GM19043 (cell line): ENCODE data around the gene TBL2.
"Not testable (repeated sequence)": the region's sequence is repeated elsewhere in the genome, so short reads cannot be mapped to it uniquely, and the experiment has no call there.

Experiments
- ATAC-seq: cut with Tn5 transposase; IDR thresholded peaks from one replicate; pipeline ENCODE4 v1.9.1; 2021; ENCODE audit warnings: low read depth; ENCODE audit not compliant: unreplicated experiment

TBL2 gene

DNA sequence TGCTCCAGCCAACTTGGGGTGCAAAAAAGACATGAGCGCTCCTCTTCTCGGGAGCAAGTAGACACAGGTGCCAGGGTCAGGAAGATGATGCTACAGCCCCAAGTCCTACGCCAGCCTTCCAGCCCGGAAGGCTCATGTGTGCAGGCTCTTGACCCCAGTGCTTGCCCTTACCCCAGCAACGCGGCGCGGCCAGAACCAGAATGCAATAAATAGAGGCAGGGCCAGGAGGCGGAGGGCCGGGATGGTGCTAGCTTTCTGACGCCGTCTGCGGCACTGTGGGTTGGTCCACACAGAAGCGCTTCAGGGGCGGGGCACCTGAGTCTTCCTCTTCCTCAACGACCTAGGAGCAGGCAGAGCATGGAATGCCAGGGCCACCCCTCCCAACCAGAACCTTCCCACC is 41.3 kb downstream of the TBL2 start:
- ATAC-seq = no peak

DNA sequence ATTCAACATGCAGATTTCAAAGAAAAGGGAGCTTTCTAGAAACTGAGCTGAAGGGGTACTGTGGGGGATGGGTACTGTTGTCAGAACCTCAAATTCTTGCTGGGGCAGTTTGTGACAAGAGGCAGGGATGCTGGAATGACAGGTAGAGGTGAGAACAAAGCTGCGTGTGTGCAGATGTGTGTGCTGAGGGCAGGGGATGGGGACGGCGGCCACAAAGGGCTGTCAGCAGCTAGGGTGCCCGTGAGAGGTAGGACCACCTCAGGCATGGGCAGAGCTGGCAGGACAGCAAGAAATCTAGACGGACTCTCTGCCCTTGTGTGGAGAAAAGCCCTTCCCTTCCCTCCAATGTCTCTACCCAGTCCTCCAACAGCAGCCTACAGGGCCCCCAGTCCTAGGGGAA is 41.9 kb downstream of the TBL2 start:
- ATAC-seq = no peak

- not testable (repeated sequence) for ATAC-seq
These were observed 42.5 kb downstream of the TBL2 start for GRCh38 chr7:73535918-73536317.

DNA sequence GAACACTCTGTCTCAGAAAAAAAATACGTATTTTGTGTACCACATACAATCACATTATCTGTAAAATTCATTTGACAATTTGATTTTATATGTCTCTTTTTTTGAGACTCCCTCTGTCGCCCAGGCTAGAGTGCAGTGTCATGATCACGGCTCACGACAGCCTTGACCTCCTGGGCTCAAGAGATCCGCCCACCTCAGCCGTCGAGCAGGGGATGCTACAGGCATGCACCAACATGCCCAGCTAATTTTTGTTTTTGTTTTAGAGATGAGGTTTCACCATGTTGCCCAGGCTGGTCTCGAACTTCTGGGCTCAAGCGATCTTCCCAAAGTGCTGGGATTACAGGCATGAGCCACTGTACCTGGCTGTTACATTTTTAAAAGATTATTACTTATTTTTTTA is 44.6 kb downstream of the TBL2 start:
- no peak for ATAC-seq

DNA sequence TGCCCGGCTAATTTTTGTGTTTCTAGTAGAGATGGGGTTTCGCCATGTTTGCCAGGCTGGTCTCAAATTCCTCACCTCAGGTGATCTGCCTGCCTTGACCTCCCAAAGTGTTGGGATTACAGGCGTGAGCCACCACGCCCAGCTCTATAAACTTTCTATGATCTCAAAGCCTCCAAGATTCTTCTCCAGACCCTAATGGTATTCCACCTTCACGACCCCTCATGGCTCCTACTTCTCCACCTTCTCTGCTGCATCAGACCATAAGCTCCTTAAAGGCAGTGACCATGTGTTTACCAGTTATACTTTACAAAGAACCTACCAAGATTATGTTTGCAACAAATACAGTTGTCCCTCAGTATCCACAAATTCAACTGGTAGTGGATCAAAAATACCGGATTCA is 46.2 kb downstream of the TBL2 start:
- ATAC-seq = no peak

DNA sequence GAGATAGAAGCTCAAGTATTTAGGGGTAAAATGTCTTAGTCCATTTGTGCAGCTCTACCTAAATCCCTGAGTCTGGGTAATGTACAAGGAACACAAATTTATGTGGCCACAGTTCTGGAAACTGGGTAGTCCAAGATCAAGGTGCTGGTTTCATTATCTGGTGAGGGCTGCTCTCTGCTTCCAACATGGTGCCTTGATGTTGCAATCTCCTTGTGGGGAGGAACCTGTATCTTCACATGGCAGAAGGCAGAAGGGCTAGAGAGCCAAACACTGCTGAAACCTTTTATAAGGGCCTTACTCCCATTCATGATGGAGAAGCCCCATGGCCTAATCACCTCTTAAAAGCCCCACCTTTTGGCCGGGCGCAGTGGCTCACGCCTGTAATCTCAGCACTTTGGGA is 47.6 kb downstream of the TBL2 start:
- ATAC-seq = no peak

DNA sequence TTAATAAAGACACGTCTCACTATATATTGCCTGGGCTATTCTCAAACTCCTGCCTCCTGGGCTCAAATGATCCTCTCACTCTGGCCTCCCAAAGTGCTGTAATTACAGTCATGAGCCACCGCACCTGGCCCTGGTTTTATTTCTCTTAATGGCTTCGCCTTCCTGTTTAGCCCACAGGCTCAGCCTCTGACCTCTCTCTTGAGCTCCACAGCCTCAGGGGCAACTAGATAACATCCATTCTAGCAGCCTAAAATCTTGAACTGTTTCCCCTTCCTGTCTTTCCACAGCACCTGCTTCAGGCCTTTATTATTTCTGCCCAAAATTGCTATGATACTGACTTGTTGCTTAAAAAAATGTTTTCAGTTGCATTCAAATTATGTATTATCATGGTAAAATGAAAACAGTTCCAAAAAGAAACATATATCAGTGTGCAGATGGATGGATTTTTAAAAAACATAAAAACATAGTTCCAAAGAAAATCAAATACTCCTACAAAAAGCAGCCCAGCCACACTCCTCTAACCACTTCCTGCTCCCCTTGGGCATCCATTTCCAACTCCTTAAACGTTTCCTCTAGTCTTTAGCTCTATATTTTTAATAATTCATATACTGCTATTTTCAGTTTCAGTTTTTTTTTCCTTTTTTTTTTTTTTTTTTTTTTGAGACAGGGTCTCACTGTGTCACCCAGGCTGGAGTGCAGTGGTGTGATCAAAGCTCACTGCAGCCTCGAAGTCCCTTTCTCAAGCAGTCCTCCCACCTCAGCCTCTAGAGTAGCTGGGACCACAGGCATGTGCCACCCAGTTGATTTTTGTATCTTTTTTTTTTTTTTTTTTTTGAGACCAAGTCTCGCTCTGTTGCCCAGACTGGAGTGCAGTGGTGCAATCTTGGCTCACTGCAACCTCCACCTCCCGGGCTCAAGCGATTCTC is 51.2 kb downstream of the TBL2 start:
- ATAC-seq = no peak

- ATAC-seq = not testable (repeated sequence)
These were observed 52.3 kb downstream of the TBL2 start for GRCh38 chr7:73526158-73526494.

GRCh38 chr7:73522105-73522872 is 56.1 kb downstream of the TBL2 start, which contains the start of gene BAZ1B:
BAZ1B (minus strand) TSS chr7:73522293; CDS start chr7:73521933, 360 bp downstream.
- ATAC-seq = peak; percentile 80

- ATAC-seq = peak; percentile 22
These were observed 56.7 kb downstream of the TBL2 start for GRCh38 chr7:73521636-73522104.

GRCh38 chr7:73520673-73521635 is 57.4 kb downstream of the TBL2 start:
- ATAC-seq = no peak

DNA sequence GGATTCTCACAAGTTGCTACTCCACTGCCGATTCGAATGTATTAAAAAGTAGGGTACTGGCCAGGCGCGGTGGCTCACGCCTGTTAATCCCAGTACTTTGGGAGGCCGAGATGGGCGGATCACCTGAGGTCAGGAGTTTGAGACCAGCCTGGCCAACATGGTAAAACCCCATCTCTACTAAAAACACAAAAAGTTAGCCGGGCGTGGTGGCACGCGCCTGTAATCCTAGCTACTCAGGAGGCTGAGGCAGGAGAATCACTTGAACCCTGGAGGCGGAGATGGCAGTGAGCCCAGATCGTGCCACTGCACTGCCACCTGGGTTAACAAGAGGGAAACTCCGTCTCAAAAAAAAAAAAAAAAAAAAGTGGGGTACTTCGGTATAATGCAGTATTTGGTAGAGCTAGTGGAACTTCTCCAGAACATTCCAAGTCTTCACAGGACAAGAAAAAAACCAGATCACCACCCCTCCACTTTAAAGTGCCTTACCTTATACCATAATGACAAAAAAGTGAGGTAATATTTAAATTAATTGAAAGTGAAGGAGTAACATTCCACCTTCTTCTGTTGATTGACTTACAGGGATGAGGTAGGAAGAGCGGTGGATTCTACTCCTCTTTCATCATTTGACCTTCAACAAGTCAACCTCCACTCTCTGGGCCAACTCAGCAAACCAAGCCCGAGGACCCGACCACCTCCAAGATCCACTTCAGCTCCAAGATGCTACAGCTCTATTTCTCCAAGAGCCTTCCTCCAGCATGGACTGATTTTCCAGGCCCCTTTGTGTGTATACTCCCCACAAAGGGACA is 58.3 kb downstream of the TBL2 start:
- ATAC-seq = no peak

- no peak for ATAC-seq
These were observed 59.9 kb downstream of the TBL2 start for GRCh38 chr7:73518470-73518869.
